ENCODE results near the gene PLEKHA6.

PLEKHA6 gene

DNA sequence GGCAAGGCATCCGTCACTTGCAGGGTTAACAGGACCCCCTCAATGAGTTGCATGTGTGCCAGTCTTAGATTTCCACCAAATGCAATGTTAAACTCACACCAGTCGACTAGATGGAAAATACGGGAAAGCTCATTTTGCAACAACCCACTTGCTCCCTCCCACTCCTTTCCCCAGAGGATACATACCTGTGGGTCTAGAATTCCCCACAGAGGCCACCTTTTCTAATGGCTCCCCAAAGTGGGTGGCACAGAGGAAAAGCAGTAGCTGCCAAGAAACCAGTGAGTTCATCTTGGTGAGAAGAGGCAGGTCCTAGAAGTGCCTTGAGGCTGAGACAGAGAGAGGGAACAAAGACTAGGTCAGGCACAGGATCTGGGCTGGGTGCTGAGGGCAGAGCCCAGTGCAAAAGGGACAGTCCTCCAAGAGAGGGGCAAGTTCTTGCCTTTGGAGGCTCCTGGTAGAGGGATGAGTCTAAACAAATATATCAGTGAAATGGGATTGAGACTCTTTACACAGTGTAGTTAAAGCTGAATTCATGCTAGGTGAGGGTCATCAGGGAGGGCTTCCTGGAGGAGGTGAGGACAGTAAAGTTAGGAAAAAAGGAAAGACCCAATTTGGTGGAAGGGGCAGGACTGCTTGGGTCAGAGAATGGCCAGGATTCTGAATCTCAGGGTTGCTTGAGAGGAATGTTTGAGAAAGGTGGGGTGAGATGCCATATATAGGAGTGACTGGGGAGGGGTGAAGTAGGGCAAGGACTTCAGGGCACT, 167.0 kb downstream of the PLEKHA6 start:
- no peak overlapping the region for H3K4me3 ChIP-seq (ENCODE audit: low read length)
- no peak overlapping the region for H3K9ac ChIP-seq (ENCODE audit: low read length)
- no peak overlapping the region for H3K27ac ChIP-seq (ENCODE audit: low read length)
- no peaks in the 10 kb centered on the region for H3K4me1 ChIP-seq (ENCODE audit: control insufficient read depth, low read depth, low read length)
- H3K9me3 ChIP-seq (ENCODE audit: control insufficient read depth, low read depth, low read length), result no peaks in the 10 kb centered on the region
- peaks cover 33% of the 10 kb centered on the region for H3K27me3 ChIP-seq (ENCODE audit: control insufficient read depth, insufficient read depth, low read length)
- H3K36me3 ChIP-seq (ENCODE audit: control insufficient read depth, low read depth, low read length), result no peaks in the 10 kb centered on the region

DNA sequence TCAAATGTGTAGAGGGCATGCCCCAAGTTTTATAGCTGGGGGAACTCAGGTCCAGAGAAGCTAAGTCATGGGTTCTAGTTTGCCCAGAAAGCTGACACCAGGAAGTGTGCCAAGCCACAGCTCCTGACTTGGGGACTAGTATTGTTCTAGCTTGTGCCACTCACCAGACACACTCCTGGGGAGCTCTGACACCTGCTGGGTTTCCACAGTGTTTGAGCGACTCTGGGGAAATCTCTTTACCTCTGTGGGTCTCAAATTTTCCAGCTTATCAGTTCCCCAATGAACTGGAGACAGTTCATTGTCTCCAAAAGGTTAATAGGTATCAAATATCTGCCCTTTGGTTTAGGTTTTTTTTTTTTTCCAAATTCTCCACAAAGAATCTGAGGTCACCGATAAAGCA, 167.7 kb downstream of the PLEKHA6 start:
- Histone ChIP-seq H3K27ac (ENCODE audit: low read length) (no peak overlapping the region), H3K36me3 (ENCODE audit: control insufficient read depth, low read depth, low read length) (no peaks in the 10 kb centered on the region), H3K9me3 (ENCODE audit: control insufficient read depth, low read depth, low read length) (no peaks in the 10 kb centered on the region), H3K4me3 (ENCODE audit: low read length) (no peak overlapping the region), H3K27me3 (ENCODE audit: control insufficient read depth, insufficient read depth, low read length) (peaks cover 40% of the 10 kb centered on the region), H3K4me1 (ENCODE audit: control insufficient read depth, low read depth, low read length) (no peaks in the 10 kb centered on the region), H3K9ac (ENCODE audit: low read length) (no peak overlapping the region)

- no peak overlapping the region for H3K27ac ChIP-seq (ENCODE audit: low read length)
- H3K27me3 ChIP-seq (ENCODE audit: control insufficient read depth, insufficient read depth, low read length), result peaks cover 44% of the 10 kb centered on the region
Observed at GRCh38 chr1:204191456-204191855, 168.3 kb downstream of the PLEKHA6 start.

DNA sequence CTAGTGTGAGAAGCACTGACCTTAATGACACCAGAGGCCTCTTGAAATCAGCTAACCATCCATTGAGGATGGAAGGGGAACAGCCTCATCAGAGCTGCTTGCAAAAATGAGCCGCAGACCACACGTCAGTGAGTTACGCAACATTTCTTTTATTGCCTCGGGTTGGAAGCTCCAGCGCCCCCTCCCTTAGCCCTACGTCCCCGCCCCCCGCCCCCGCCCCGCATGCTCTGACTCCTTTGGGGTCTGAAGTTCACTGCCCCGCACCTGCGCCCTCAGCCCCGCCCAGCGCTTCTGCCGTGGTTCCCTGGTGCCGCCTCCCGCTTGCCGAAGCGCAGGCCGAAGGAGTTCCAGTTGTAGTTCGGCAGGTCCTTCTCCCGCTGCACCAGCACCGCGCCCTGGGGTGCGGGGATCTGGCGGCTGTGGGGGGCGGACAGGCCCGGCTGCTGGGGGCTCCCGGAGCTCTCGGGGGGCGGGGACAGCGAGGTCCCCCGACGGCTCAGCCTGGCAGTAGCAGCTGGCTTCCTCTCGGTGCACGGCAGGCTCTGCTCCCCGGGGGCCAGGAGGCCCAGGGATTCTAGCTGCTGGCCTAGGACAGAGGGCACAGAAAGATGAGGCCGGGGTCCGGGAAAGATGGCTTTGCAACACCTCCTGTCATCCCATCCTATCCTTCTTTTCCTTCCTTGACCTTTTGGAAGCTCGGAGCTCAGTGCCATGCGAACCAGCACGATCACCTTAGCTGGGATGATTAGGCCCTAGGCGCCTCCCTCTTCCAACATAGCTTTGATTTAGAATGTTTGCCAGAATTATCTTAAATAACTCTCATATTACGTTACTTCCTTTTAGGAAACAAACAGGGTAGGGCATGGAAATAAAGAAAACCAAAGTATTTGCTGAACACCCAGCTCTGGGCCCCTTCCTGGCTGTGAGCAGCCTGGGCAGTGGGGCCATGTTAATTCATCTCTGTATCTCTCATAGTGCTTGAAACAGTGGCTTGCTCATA, 169.2 kb downstream of the PLEKHA6 start:
- H3K4me1 ChIP-seq (ENCODE audit: control insufficient read depth, low read depth, low read length), result no peaks in the 10 kb centered on the region
- no peaks in the 10 kb centered on the region for H3K36me3 ChIP-seq (ENCODE audit: control insufficient read depth, low read depth, low read length)
- H3K9ac ChIP-seq (ENCODE audit: low read length), result no peak overlapping the region
- no peak overlapping the region for H3K27ac ChIP-seq (ENCODE audit: low read length)
- H3K9me3 ChIP-seq (ENCODE audit: control insufficient read depth, low read depth, low read length), result no peaks in the 10 kb centered on the region
- H3K4me3 ChIP-seq (ENCODE audit: low read length), result peak overlapping the region; percentile 42
- H3K27me3 ChIP-seq (ENCODE audit: control insufficient read depth, insufficient read depth, low read length), result peaks cover 44% of the 10 kb centered on the region

More at GRCh38 chr1:204191456-204191855, 168.3 kb downstream of the PLEKHA6 start:
- no peaks in the 10 kb centered on the region for H3K4me1 ChIP-seq (ENCODE audit: control insufficient read depth, low read depth, low read length)
- H3K4me3 ChIP-seq (ENCODE audit: low read length), result no peak overlapping the region
- no peaks in the 10 kb centered on the region for H3K36me3 ChIP-seq (ENCODE audit: control insufficient read depth, low read depth, low read length)
- no peak overlapping the region for H3K9ac ChIP-seq (ENCODE audit: low read length)
- H3K9me3 ChIP-seq (ENCODE audit: control insufficient read depth, low read depth, low read length), result no peaks in the 10 kb centered on the region

- H3K9ac ChIP-seq (ENCODE audit: low read length), result no peak overlapping the region
- H3K36me3 ChIP-seq (ENCODE audit: control insufficient read depth, low read depth, low read length), result no peaks in the 10 kb centered on the region
- no peaks in the 10 kb centered on the region for H3K4me1 ChIP-seq (ENCODE audit: control insufficient read depth, low read depth, low read length)
- H3K27ac ChIP-seq (ENCODE audit: low read length), result no peak overlapping the region
- H3K4me3 ChIP-seq (ENCODE audit: low read length), result no peak overlapping the region
- H3K9me3 ChIP-seq (ENCODE audit: control insufficient read depth, low read depth, low read length), result no peaks in the 10 kb centered on the region
- peaks cover 44% of the 10 kb centered on the region for H3K27me3 ChIP-seq (ENCODE audit: control insufficient read depth, insufficient read depth, low read length)
Observed at GRCh38 chr1:204188959-204189639, 170.6 kb downstream of the PLEKHA6 start.

- peaks cover 36% of the 10 kb centered on the region for H3K27me3 ChIP-seq (ENCODE audit: control insufficient read depth, insufficient read depth, low read length)
- H3K9ac ChIP-seq (ENCODE audit: low read length), result no peak overlapping the region
- no peak overlapping the region for H3K27ac ChIP-seq (ENCODE audit: low read length)
- no peak overlapping the region for H3K4me3 ChIP-seq (ENCODE audit: low read length)
- H3K9me3 ChIP-seq (ENCODE audit: control insufficient read depth, low read depth, low read length), result no peaks in the 10 kb centered on the region
- no peaks in the 10 kb centered on the region for H3K36me3 ChIP-seq (ENCODE audit: control insufficient read depth, low read depth, low read length)
- no peaks in the 10 kb centered on the region for H3K4me1 ChIP-seq (ENCODE audit: control insufficient read depth, low read depth, low read length)
Observed at GRCh38 chr1:204186597-204186996, 173.1 kb downstream of the PLEKHA6 start.

DNA sequence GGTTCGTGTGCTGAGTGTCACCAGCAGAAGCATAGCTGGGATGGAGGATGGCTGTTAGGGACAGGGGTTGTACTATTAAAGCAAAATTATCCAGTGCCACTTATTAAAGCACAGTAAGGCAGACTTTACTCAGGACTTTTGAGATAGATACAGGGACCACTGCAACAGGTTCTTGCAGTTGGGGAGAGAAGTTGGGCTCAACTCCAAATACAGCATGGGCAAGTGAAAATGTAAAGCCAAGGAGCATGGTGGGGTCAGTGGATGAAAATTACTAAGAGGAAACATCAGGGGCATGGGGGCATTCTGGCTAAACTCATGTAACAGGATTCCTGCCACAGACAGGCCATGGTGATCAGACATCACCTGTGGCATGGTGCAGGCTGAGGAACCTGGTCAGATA, 178.6 kb downstream of the PLEKHA6 start:
- H3K9me3 ChIP-seq (ENCODE audit: control insufficient read depth, low read depth, low read length), result no peaks in the 10 kb centered on the region
- no peak overlapping the region for H3K4me3 ChIP-seq (ENCODE audit: low read length)
- peaks cover 4% of the 10 kb centered on the region for H3K27me3 ChIP-seq (ENCODE audit: control insufficient read depth, insufficient read depth, low read length)
- H3K9ac ChIP-seq (ENCODE audit: low read length), result no peak overlapping the region
- no peaks in the 10 kb centered on the region for H3K4me1 ChIP-seq (ENCODE audit: control insufficient read depth, low read depth, low read length)
- H3K36me3 ChIP-seq (ENCODE audit: control insufficient read depth, low read depth, low read length), result no peaks in the 10 kb centered on the region
- no peak overlapping the region for H3K27ac ChIP-seq (ENCODE audit: low read length)

DNA sequence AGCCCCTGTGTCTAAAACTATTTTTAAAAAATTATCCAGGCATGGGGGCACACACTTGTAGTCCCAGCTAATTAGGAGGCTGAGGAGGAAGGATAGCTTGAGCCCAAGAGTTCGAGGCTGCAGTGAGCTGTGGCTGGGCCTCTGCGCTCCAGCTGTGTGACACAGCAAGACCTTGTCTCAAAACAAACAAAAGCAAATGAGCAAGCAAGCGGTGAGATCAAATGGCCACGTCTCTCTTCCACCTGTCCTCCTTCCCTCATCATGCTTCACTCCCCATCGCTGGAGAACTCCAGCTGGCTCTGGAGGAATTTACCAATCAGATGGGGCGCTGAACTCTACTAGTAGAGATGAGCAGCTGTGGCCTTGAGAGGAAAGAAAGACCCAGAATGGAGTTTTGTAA, 179.6 kb downstream of the PLEKHA6 start:
- no peaks in the 10 kb centered on the region for H3K4me1 ChIP-seq (ENCODE audit: control insufficient read depth, low read depth, low read length)
- peaks cover 4% of the 10 kb centered on the region for H3K27me3 ChIP-seq (ENCODE audit: control insufficient read depth, insufficient read depth, low read length)
- H3K9ac ChIP-seq (ENCODE audit: low read length), result no peak overlapping the region
- H3K36me3 ChIP-seq (ENCODE audit: control insufficient read depth, low read depth, low read length), result no peaks in the 10 kb centered on the region
- H3K9me3 ChIP-seq (ENCODE audit: control insufficient read depth, low read depth, low read length), result no peaks in the 10 kb centered on the region
- H3K4me3 ChIP-seq (ENCODE audit: low read length), result no peak overlapping the region
- H3K27ac ChIP-seq (ENCODE audit: low read length), result no peak overlapping the region

DNA sequence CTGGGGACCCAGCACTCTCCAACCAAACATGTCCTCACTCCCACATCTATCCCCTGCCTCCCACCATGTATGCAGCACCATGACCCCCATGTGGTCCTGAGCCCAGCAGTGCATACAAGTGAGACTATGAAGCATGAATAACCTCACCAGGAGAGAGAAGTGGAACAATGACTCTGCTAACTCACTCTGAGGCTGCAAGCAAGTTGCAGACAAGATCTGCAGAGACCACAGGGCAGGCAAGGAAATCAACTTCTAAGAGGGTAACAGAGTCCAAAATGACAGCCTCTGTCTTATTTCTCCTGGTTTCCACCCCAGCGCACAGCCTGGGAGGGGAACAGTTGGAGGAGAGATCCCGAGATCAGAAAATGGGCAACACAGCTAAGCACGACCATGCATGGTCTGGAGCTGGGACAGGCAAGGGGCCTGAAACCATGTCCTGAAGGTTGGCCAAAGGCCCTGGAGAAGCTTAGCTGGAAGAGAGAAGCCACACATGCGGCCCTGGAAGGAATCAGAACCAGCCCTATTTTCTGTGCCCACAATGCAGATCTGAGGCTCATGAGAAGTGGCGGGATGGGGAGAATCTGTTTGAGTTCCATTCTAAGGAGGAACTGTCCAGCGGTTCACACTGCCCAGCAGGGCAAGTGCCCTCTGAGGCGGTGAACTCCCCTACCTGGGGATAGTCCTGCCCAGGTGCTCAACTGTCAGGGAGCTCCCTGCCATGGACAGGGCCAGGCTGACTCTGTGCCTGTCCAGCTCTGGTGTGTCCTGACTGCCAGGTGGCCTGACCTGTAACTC, 181.0 kb downstream of the PLEKHA6 start:
- H3K9me3 ChIP-seq (ENCODE audit: control insufficient read depth, low read depth, low read length), result no peaks in the 10 kb centered on the region
- no peak overlapping the region for H3K27ac ChIP-seq (ENCODE audit: low read length)
- no peaks in the 10 kb centered on the region for H3K36me3 ChIP-seq (ENCODE audit: control insufficient read depth, low read depth, low read length)
- no peak overlapping the region for H3K4me3 ChIP-seq (ENCODE audit: low read length)
- H3K27me3 ChIP-seq (ENCODE audit: control insufficient read depth, insufficient read depth, low read length), result peaks cover 4% of the 10 kb centered on the region
- H3K9ac ChIP-seq (ENCODE audit: low read length), result no peak overlapping the region
- no peaks in the 10 kb centered on the region for H3K4me1 ChIP-seq (ENCODE audit: control insufficient read depth, low read depth, low read length)

DNA sequence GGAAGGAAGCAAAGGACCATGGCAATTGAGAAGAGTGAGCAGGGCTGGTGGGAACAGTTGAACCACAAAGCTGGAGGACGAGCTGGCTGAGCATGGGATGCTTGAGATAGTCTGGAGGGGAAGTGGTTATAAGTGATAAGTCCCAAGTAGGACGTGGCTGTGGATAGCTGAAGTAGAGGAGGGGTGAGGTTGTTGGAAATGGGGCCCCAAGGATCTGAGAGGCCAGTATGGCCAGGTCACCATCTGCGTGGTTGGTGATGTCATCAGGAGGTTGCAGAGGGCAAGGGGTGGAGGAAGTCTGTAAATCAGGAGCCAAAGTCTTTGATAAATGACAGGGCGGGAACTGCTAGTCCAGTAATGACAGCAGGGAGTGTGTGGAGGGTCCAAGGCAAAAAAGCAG, 182.6 kb downstream of the PLEKHA6 start:
- Histone ChIP-seq H3K4me1 (ENCODE audit: control insufficient read depth, low read depth, low read length) (no peaks in the 10 kb centered on the region), H3K27ac (ENCODE audit: low read length) (no peak overlapping the region), H3K9ac (ENCODE audit: low read length) (no peak overlapping the region), H3K27me3 (ENCODE audit: control insufficient read depth, insufficient read depth, low read length) (peaks cover 4% of the 10 kb centered on the region), H3K36me3 (ENCODE audit: control insufficient read depth, low read depth, low read length) (no peaks in the 10 kb centered on the region), H3K4me3 (ENCODE audit: low read length) (no peak overlapping the region), H3K9me3 (ENCODE audit: control insufficient read depth, low read depth, low read length) (no peaks in the 10 kb centered on the region)

DNA sequence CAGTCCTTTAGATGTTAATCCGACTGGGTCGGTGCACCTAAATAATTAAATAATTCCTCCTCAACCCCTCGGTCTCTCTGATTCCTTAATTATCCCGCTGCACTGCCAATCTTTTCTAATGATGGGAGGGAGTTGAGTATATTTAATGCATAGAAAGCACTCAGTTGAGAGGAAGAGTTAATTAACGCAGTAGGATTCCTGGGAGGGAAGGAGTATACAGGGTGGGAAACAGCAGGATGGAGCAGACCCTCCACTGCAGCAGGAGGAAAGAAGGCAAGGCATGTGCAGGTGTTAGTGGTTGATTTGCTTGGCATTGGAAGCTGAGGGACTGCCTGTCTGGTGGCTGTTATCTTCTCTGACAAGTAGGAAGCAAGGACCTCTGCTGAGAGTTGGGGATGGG, 183.7 kb downstream of the PLEKHA6 start:
- H3K9me3 ChIP-seq (ENCODE audit: control insufficient read depth, low read depth, low read length), result no peaks in the 10 kb centered on the region
- no peaks in the 10 kb centered on the region for H3K4me1 ChIP-seq (ENCODE audit: control insufficient read depth, low read depth, low read length)
- H3K36me3 ChIP-seq (ENCODE audit: control insufficient read depth, low read depth, low read length), result no peaks in the 10 kb centered on the region
- no peak overlapping the region for H3K9ac ChIP-seq (ENCODE audit: low read length)
- H3K27ac ChIP-seq (ENCODE audit: low read length), result no peak overlapping the region
- no peak overlapping the region for H3K4me3 ChIP-seq (ENCODE audit: low read length)
- peaks cover 4% of the 10 kb centered on the region for H3K27me3 ChIP-seq (ENCODE audit: control insufficient read depth, insufficient read depth, low read length)
